HG03342 (cell line): Measurements from ENCODE around the gene METRN.
"Not testable (repeated sequence)": the region's sequence is repeated elsewhere in the genome, so short reads cannot be mapped to it uniquely, and the experiment has no call there.

Experiments used
- ATAC-seq: cut with Tn5 transposase; IDR thresholded peaks from one replicate; pipeline ENCODE4 v1.9.1; 2021; ENCODE audit warnings: mild to moderate bottlenecking, moderate library complexity; ENCODE audit not compliant: unreplicated experiment

Gene METRN

DNA sequence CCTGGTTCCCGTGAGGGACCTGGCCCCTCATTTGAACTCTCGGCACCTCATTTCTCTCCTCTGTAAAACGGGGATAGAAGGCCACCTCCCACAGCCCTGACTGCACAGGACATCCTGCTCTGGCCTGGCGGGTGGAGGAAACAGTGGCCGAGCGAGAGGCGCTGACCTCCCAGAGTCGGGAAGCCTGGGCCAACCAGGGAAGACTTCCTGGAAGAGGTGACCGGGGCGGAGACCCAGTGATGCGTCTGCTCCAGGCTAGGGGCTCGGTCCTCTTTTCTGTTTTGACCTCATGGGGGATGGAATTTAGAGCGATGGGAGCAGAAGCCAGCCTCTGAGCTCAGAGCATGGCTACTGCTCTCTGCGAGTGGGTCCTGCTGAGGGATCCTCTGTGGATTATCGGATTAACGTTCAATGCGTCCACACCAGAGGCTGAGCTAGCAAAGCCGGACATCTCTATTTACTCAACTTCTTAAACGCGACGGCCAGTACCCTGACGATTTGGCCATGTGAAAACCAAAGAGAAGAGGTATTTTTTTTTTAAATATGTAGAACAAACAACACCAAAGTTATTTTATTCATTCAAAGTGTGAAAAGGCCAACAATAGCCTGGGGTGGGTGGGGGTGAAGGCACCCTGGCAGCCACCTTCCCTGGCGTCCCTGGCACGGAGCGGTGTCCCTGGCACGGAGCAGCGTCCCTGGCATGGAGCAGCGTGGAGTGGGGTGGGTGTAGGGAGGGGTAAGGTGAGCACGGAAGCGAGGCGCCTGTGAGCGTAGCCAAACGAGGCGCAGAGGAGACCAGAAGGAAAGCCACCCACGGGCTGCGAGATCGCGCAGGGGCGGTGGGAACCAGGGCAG, 36.5 kb downstream of the METRN start:
- no peak for ATAC-seq

DNA sequence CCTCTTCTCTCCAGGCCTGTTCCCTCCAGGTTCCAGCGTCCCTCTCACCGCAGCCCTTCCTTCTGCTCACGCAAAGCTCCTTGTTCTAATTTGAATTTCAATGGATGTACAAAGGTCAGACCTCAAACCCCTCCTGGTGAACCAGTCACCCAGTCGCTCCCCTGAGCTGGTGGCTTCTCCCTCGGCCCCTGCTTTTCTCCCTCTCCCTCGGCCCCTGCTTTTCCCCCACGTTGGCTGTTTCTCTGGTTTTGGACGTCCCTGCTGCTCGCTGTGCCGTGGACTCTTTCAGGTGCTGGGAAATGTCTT, 37.0 kb downstream of the METRN start:
- ATAC-seq: no peak

DNA sequence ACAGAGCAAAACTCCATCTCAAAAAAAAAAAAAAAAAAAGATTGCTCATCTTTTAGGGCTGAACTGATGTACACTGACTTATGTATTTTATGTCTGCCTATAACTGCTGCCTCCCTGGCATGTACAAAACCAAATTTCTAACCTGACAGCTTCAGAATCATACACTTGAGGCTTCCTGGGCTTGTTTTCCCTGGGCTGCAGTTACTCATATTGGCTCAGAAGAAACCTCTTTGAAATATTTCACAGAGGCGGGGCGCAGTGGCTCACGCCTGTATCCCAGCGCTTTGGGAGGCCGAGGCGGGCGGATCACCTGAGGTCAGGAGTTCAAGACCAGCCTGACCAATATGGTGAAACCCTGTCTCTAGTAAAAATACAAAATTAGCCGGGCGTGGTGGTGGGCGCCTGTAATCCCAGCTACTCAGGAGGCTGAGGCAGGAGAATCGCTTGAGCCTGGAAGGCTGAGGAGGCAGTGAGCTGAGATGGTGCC, 39.2 kb downstream of the METRN start:
- ATAC-seq: not testable (repeated sequence)

DNA sequence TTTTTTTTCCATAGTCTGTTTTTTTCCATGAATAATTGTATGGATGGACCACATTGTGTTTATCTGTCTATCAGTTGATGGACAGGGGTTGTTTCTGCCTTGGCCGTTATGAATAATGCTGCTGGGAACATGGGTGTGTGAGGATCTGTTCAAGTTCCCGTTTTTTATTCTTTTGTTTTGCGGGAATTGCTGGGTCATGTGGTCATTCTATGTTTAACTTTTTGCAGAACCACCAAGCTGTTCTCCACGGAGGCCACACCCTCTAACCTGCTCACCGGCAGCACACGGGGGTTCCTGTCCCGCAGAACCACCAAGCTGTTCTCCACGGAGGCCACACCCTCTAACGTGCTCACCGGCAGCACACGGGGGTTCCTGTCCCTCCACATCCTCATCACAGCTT, 39.7 kb downstream of the METRN start:
- no peak for ATAC-seq

DNA sequence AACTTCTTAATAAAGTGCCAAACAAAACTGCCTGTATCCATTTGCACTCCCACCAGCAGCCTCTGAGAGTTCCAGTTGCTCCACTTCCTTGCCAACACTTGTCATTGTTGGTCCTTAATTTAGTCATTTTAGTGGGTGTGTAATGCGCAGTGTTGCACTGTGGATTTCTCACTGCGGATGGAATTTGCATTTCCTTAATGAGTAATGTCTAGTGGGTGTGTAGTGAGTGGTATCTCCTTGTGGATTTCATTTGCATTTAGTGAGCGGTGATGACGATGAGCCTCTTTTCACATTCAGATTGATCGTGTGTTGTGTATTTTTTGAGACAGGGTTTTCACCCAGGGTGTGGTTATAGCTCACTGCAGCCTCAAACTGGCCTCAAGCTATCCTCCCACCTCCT, 41.5 kb downstream of the METRN start:
- no peak for ATAC-seq

DNA sequence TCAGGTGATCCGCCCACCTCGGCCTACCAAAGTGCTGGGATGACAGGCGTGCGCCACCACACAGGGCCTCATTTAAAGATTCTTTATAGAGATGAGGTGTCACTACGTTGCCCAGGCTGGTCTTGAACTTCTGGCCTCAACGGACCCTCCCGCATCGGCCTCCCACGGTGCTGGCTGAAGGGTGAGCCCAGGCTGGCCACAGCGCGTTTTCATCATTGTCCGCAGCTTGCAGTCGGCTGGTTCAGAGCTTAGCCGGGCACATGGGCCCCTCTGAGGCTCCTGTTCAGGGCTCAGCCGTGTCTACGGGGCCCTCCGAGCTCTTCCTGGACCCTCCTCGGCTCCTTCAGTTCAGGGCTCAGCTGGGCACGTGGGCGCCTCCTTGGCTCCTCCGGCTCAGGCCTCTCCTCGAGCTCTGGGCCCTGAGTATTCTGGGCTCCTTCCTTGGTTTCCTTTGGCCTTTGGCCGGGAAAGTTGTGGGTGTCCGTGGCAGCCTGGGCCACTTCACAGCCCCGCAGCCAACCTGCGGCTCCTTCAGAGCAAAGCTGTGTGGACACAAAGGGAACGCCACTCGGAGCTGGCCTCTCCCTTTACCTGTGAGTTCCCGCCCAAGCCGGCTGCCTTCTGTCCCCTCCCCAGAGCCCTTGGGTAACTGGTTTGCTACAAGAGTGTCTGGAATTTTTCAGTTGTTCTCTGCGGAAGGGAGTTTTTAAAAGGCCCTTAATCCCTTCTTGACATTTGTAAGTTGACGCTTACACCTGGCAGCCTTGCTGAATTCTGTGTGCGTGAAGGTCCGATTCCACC, 44.4 kb downstream of the METRN start:
- ATAC-seq: no peak

DNA sequence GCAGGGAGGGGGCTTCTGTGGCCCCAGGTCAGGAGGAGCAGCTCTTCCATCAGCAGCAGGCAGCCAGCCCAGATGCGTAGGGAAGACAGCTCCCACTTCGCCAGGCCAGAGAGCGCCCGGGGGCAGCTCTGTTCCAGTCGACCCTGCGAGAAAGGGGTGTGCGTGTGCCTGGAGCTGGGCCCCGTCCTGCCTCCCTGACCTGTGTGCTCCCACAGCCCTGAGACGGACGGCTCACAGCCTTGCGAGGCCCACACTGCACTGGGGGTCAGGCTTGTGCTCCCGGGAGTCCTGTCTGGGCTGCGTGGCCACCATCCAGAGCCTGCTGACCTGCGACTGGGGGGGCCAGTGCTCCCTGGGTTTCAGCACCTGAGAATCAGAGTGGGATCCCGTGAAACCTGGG, 45.1 kb downstream of the METRN start:
- no peak for ATAC-seq

DNA sequence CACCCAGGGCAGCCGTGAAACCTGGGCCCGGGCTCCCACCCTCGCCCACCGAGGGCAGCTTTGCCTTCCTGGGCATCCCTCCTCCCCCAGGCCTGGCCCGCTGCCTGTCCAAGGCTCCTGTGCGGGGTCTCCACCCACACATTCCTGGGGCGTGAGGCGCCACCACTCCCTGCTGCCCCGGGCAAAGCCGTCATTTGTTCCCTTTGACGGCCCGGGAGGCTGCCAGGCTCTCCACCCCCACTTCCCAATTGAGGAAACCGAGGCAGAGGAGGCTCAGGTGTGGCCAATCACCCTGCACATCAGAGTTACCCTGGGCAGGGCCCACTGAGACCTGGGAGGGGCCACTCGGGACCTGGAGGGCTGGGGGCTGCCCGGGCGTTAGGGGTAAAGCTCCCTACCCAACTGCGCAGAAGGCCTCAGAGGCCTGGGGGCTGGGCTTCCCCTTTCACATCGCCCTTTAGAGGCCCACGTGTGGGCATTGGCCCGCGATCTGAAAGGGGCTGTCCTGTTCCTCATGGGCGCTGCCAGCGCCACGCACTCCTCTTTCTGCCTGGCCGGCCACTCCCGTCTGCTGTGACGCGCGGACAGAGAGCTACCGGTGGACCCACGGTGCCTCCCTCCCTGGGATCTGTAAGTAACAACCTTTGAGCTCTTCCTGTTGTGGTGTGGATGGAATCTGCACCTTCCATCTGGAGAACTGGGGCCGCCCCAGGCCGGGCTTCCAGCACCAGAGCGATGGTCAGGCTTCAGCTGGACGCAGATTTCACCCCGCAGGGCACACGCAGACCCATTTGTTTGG, 45.8 kb downstream of the METRN start, which contains the start of gene MSLN:
Gene MSLN, plus strand, starts transcription at position 190 of the 799 bp plus-strand sequence. CDS start 1,947 bp downstream, outside the sequence.
- no peak for ATAC-seq

DNA sequence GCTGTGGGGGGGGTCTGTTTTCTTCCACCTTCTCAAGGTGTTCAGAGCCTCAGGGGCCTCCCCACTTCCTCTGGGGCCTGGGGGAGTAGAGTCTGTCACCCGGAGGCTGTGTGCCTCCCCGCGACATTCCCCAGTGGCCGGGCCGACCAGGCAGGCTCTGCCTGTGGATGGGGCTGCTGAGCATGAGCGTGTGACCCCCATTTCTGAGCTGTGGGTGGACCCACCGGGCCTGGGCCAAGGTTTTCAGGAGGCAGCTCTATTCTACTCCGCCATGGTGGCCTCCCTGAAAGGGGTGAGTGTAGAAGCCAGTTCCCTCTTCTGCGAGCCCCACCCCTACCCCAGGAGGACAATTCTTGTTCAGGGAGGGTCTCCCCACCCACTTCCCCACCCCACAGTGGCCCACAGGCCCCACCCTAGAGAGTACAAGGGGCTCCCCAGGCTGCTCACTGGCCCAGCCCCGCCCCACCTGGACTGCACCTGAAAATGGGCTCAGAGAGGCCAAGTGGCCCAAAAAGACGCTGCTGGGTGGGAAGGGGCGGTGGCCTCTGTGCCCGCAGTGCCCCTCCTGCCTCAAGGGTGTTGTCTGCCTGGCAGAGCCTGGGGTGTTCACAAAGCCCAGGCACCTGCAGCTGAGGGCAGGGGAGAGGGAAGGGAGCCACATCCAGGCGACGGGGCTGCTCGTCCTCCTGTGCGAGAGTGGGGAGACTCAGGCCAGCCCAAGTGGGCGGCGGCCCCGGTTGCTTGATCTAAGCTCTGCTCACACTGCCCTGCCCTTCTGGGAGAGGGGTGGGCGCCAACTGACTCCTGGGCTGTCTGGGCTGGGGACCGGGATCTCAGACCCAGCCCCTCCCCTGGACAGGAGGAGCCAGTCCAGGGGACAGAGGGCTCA, 47.0 kb downstream of the METRN start:
- ATAC-seq: no peak

DNA sequence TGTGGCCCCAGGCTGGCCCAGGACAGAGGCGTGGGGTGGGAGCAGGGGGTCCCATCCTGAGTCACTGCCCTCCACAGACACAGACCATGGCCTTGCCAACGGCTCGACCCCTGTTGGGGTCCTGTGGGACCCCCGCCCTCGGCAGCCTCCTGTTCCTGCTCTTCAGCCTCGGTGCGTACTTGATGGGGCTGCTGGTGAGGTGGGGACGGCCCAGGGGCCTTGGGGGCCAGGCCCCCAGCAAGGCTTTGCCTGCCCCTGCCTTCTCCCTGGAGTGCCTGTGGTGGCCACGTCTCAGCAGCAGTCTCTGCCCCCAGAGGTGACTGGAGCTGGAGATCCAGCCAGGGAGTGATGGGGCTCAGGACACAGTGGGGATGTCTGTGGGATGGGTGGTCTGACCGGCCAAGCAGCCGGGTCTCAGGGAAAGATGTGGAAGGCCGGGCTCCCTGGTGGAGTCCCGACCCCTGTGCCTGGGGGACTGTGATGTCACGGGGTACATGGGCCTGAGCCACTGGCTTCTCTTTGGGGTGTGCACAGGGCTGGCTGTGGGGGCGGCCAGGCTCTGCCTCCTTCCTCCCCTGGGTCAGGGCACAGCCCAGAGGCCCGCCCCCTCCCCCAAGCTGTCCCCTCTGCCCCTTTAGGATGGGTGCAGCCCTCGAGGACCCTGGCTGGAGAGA, 47.8 kb downstream of the METRN start:
- no peak for ATAC-seq

DNA sequence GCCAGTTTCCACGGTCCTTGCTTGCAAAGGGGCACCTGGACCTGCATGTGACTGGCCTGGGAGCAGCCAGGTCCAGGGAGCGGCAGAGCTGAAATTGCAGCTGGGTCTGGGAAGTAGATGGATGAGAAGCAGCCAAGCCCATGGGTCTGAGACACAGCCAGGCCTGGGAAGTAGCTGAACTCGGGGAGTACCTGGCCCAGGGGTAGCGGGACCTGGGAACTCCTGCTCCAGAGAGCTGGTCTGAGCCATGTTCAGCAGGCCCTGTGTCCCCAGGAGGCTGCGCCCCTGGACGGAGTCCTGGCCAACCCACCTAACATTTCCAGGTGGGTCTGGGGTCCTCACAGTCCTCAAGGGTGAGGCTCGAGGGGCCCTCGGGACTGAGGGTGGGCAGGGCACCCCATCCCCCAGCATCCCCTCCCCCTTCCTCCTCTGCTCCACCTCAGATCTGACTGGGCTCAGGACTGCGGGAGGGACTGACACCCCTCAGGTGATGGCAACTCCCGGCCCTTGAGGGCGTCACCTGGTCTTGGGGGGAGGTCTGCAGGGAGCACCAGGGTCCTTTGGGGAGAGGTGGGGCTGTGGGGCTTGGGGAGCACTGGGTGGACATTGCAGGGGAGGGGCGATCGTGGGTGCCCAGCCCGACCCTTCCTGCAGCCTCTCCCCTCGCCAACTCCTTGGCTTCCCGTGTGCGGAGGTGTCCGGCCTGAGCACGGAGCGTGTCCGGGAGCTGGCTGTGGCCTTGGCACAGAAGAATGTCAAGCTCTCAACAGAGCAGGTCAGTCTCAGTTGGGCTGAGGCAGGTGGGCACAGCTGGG, 48.7 kb downstream of the METRN start:
- ATAC-seq: no peak

DNA sequence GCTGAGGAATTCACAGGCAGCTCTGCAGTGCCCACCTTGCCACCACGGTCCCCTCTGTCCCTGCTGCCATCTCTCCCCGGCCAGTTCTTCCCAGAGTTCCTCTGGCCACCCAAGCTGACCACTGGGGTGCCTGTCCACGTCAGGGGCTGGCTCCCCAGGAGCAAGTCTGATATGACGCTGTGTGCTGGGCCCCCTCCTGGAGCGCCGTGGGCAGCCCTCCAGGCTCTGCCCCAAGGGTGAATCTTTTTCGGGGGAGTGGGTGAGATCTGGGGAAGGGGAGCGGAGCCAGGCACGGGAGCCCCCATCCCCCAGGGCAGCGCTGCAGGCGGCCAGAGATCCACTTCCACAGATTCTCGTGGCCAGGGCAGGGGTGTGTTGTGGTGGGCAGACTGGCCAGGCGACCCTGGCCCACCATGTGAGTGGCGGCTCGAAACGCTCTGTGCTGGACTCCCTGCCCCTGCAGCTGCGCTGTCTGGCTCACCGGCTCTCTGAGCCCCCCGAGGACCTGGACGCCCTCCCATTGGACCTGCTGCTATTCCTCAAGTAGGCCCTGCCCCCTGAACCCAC, 49.3 kb downstream of the METRN start:
- ATAC-seq: no peak

DNA sequence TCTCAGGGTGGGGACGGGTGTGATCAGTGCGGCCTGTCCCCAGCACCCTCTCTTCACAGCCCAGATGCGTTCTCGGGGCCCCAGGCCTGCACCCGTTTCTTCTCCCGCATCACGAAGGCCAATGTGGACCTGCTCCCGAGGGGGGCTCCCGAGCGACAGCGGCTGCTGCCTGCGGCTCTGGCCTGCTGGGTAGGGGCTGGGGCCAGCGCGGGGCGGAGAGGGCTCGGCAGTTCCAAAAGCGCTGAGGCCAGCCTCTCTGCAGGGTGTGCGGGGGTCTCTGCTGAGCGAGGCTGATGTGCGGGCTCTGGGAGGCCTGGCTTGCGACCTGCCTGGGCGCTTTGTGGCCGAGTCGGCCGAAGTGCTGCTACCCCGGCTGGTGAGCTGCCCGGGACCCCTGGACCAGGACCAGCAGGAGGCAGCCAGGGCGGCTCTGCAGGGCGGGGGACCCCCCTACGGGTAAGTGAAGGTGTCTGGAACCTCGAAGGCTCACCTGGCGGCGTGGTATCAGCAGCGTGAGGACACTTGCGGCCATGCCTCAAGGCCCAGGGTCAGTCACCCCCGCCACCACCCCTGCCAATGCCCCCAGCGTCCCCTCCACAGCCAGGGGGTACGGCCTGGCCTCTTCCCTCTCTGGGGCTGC, 50.0 kb downstream of the METRN start:
- ATAC-seq: no peak

DNA sequence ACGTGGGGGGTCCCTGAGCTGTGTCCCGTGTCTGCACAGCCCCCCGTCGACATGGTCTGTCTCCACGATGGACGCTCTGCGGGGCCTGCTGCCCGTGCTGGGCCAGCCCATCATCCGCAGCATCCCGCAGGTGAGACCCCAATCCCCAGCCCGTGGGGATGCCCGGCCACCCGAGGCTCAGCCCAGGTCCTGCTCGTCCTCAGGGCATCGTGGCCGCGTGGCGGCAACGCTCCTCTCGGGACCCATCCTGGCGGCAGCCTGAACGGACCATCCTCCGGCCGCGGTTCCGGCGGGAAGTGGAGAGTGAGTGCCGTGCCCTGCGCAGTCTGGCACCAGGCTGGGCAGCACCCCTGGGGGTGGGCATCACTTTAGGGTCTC, 50.6 kb downstream of the METRN start:
- ATAC-seq: no peak

DNA sequence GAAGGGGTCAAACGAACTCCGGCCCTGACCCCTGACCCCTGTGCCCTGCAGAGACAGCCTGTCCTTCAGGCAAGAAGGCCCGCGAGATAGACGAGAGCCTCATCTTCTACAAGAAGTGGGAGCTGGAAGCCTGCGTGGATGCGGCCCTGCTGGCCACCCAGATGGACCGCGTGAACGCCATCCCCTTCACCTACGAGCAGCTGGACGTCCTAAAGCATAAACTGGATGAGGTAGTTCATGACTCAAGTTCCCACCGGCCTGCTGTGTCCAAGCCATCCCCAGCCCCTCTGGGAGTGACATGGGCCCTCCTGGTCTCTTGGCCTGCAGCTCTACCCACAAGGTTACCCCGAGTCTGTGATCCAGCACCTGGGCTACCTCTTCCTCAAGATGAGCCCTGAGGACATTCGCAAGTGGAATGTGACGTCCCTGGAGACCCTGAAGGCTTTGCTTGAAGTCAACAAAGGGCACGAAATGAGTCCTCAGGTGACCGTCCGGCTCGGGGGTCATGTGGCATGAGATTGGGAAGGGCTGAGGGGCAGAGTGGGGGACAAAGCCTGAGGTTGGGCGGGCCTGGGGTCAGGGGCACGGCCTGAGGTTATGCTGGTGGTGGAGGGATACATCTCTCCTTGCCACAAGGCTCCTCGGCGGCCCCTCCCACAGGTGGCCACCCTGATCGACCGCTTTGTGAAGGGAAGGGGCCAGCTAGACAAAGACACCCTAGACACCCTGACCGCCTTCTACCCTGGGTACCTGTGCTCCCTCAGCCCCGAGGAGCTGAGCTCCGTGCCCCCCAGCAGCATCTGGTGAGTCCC, 51.3 kb downstream of the METRN start:
- no peak for ATAC-seq

DNA sequence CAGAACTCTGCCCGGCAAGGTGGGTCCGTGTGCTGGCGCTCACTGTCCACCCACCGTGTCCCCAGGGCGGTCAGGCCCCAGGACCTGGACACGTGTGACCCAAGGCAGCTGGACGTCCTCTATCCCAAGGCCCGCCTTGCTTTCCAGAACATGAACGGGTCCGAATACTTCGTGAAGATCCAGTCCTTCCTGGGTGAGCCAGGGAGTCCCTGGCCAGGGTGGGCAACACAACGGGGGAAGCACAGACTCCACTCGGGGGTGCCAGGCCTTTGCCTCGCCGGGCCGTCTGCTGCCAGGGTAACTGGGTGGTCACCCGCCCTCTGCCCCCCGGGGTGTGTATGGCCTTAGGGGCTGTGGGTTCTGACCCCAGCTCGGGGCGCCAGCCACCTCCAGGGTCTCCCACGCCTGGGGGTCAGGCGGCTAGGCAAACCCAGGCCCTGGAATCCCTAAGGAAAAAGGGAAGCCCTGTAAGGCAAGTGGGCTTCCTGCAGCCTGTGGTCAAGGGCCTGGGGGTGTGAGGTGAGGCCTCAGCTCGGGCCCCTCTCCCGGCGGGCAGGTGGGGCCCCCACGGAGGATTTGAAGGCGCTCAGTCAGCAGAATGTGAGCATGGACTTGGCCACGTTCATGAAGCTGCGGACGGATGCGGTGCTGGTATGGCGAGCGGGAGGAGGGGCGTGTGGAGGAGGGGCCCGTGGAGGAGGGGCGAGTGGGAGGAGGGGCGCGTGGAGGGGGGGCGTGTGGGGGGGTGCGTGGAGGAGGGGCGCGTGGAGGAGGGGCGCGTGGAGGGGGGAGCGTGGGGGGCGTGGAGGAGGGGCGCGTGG, 52.1 kb downstream of the METRN start:
- no peak for ATAC-seq
